ENCODE results near the gene CST9.
"Not testable (repeated sequence)": the region's sequence is repeated elsewhere in the genome, so short reads cannot be mapped to it uniquely, and the experiment has no call there.

The CST9 gene

DNA sequence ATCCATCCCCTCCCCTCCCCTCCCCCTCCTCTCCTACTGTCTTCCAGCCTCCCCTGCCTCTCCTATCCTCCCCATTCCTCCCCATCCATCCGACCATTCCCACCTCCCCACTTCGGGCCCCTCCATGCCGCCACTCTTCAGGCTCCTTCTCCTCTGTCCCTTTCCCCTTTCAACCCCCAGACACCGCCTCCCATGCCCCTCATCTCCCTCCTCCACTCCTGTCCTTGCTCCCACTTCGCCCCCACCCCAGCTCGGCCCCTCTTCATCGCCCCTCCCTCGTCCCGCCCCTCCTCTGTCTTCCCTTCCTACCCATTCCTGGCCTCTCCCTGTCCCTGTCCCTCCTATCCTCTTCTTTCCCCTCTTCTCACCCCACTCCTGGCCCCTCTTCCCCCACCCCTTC, 32.6 kb upstream of the CST9 start:
- TF ChIP-seq POLR2A (IDR thresholded peaks at IDR 0.05; ENCODE audit: low read depth, low read length) (no peak), SPI1 (IDR thresholded peaks at IDR 0.05; ENCODE audit: low read depth, low read length) (no peak), PAX5 (IDR thresholded peaks at IDR 0.05; ENCODE audit: insufficient read depth, low read length, severe bottlenecking) (no peak), POLR2AphosphoS5 (IDR thresholded peaks at IDR 0.05; ENCODE audit: low read depth, low read length) (no peak), TAF1 (IDR thresholded peaks at IDR 0.05; ENCODE audit: low read depth, low read length) (no peak), POU2F2 (IDR thresholded peaks at IDR 0.05; ENCODE audit: low read depth, low read length) (no peak)
- no peak for DNase-seq (ENCODE audit: insufficient read length, low spot score)
- FAIRE-seq, result no peak

DNA sequence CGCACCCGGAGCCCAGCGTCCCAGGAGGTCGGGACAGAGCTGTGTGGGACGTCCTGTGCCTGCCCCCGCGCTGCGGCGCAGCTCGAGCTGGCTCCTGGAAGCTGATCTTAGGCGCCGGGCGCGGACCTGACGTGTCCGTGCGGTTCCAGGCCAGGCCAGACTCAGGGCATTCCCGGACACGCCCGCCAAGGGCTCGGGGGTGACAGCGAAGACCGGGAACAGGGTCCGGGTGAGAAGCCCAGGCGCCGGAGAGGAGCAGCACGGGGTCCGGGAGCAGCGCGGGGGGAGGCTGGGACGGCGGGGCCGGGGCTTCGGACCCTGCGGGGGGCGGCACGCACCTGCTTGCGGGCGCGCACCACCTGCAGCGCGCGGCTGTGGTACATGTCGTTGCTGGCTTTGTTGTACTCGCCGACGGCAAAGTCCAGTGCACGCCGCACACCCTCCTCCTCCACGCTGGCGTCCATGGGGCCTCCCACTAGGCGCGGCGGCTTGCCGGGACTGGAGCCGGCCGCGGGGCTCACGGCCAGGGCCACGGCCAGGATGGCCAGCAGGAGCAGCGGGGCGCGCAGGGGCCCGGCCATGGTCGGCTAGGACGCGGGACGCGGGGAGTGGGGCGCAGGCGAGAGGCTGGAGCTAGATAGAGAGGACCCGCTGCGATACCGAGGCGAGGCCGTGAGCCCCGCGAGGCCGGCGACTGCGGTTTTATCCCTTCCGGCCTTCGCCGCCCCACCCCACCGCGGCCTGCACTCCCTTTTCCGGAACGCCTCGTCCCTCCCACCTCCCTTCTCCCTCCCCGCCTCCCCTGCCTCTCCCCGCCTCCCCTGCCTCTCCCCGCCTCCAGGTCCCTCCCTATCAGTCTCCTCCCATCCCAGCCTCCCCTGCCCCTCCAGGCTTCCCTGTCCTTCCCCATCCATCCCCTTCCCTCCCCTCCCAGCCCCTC, 31.8 kb upstream of the CST9 start, which contains the start of gene CST3:
Gene CST3 (minus strand): TSS at position 674 of the 940 bp plus-strand sequence. CDS start 93 bp downstream, at position 581.
- no peak for TF ChIP-seq SPI1 (IDR thresholded peaks at IDR 0.05; ENCODE audit: low read depth, low read length)
- TF ChIP-seq TAF1 (IDR thresholded peaks at IDR 0.05; ENCODE audit: low read depth, low read length), result 0 out of 2 replicates have a peak, but pooled peaks have one; percentile 32
- TF ChIP-seq POU2F2 (IDR thresholded peaks at IDR 0.05; ENCODE audit: low read depth, low read length), result no peak
- TF ChIP-seq POLR2AphosphoS5 (IDR thresholded peaks at IDR 0.05; ENCODE audit: low read depth, low read length), result peak; percentile 57; the same call in 1 of the 2 replicates
- 0 out of 2 replicates have a peak, but pooled peaks have one; percentile 46 for TF ChIP-seq POLR2A (IDR thresholded peaks at IDR 0.05; ENCODE audit: low read depth, low read length)
- TF ChIP-seq PAX5 (IDR thresholded peaks at IDR 0.05; ENCODE audit: insufficient read depth, low read length, severe bottlenecking), result no peak
- peak; percentile 86 for FAIRE-seq
- DNase-seq (ENCODE audit: insufficient read length, low spot score), result peak; percentile 80

DNA sequence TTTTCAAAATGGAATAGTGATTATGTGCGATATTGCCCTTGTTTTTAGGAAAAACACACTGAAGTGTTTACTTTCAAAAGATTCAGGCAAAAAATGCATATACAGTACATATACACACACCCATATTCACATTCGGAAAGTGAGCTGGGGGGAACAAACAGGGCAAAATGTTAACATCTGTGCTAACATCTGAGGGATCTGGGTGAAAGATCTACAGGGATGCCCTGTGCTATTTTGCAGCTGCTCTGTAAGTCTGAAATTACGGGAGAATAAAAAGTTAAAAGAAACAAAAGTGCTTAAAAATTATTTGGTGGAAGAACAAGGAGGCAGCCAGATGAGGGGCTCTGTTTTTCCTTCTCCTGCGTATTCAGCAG, 31.2 kb upstream of the CST9 start:
- DNase-seq (ENCODE audit: insufficient read length, low spot score), result no peak
- no peak for FAIRE-seq
- TF ChIP-seq SPI1 (IDR thresholded peaks at IDR 0.05; ENCODE audit: low read depth, low read length), result no peak
- TF ChIP-seq PAX5 (IDR thresholded peaks at IDR 0.05; ENCODE audit: insufficient read depth, low read length, severe bottlenecking), result no peak
- TF ChIP-seq POLR2AphosphoS5 (IDR thresholded peaks at IDR 0.05; ENCODE audit: low read depth, low read length), result no peak
- TF ChIP-seq POLR2A (IDR thresholded peaks at IDR 0.05; ENCODE audit: low read depth, low read length), result no peak
- no peak for TF ChIP-seq TAF1 (IDR thresholded peaks at IDR 0.05; ENCODE audit: low read depth, low read length)
- no peak for TF ChIP-seq POU2F2 (IDR thresholded peaks at IDR 0.05; ENCODE audit: low read depth, low read length)

GRCh38 chr20:23636182-23636907, 30.6 kb upstream of the CST9 start:
- TF ChIP-seq SPI1 (IDR thresholded peaks at IDR 0.05; ENCODE audit: low read depth, low read length) (no peak), POU2F2 (IDR thresholded peaks at IDR 0.05; ENCODE audit: low read depth, low read length) (no peak), PAX5 (IDR thresholded peaks at IDR 0.05; ENCODE audit: insufficient read depth, low read length, severe bottlenecking) (no peak)
- DNase-seq (ENCODE audit: insufficient read length, low spot score) (no peak), FAIRE-seq (peak; percentile 23)

DNA sequence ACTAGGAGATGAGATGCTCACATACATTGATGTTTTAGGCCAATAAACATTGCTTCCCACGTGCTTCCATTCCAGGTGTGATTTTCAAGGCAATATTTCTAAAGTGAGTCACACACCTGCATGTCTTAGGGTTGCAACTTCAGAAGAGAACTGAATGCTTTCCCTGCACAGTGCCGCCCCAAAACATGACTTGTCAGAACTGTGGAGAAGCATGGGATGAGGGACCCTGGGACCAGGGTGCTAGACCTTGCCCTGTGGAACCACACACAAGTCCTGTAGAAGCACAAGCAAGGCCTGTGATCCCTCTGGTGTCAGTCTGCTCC, 30.0 kb upstream of the CST9 start:
- FAIRE-seq, result peak; percentile 16
- not testable (repeated sequence) for DNase-seq (ENCODE audit: insufficient read length, low spot score)

DNA sequence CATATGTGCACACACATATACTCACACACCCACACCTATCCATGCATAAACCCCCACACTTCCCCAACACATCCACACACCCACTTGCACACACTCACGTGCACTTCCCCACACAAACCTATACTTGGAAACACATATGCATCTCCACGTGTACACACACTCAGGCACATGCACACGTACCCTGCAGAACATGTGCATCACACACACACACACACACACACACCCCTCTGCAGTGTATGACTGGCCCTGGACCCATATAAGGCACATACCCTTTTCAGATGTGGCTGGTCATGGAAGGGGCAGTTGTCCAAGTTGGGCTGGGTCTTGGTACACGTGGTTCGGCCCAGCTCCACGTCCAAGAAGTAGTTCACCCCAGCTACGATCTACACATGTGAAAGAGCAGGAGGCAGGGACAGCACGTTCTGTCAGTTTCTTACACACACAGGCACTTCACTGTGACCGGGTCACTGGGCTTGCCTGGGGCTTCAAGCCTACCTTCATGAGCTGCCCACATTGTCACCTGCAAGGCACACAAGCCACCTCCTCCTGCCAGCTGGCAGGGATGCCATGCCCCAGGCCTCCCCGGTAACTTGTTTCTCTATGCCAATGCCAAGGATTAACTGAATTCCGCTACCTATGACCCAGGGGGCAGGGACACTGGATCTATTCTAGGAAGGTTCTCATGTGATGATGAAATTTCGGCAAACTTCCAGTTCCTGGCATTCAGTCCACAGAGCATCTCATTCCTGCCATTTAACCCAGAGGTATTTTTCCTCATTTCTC, 29.5 kb upstream of the CST9 start:
- no peak for DNase-seq (ENCODE audit: insufficient read length, low spot score)
- TF ChIP-seq SPI1 (IDR thresholded peaks at IDR 0.05; ENCODE audit: low read depth, low read length), result no peak
- no peak for TF ChIP-seq POLR2A (IDR thresholded peaks at IDR 0.05; ENCODE audit: low read depth, low read length)
- no peak for TF ChIP-seq TAF1 (IDR thresholded peaks at IDR 0.05; ENCODE audit: low read depth, low read length)
- TF ChIP-seq POLR2AphosphoS5 (IDR thresholded peaks at IDR 0.05; ENCODE audit: low read depth, low read length), result no peak
- no peak for TF ChIP-seq POU2F2 (IDR thresholded peaks at IDR 0.05; ENCODE audit: low read depth, low read length)
- TF ChIP-seq PAX5 (IDR thresholded peaks at IDR 0.05; ENCODE audit: insufficient read depth, low read length, severe bottlenecking), result no peak
- FAIRE-seq, result no peak

GRCh38 chr20:23634044-23634801, 28.5 kb upstream of the CST9 start:
- no peak for FAIRE-seq
- TF ChIP-seq TAF1 (IDR thresholded peaks at IDR 0.05; ENCODE audit: low read depth, low read length), result no peak

DNA sequence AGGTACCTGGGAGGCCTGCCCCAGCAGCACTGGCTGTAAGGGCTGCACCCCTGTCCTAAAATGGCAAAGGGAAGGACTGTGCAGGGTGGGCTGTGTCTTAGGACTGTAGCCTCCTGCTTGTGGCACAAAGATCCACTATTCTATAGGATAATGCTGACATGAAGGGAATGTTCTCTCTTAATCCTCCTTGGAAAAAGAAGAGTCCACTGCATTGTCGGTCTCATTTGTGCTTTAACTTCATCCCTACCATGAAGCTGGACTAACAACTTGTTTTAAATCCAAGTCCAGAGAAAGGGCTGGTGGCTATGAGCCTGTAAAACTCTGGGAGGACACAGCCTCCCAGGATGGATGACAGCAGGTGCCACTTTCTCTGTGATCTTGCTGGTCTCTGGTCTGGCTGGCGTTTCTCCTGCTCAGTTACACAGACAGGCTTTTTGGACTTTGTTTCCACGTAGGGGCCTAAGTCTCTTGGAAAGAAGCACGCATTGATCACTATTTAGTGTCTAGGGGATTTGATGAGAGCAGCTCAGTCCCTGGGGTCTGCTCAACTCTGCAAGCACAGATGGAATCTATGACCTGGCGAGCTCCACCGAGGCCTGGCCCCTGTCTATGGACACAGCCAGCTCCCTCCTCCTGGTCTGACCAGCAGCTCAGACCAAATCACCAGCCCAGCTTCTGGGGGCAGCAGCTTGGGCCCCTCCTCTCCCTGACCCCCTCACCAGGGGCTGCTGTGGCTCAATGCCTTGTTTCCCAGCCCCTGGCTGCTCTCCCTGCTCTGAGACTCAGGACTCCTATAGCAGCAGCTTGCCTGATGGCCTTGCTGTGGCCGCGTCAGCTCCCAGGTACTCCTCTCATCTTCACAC, 27.2 kb upstream of the CST9 start:
- no peak for FAIRE-seq
- no peak for TF ChIP-seq SPI1 (IDR thresholded peaks at IDR 0.05; ENCODE audit: low read depth, low read length)
- no peak for TF ChIP-seq POU2F2 (IDR thresholded peaks at IDR 0.05; ENCODE audit: low read depth, low read length)
- no peak for TF ChIP-seq PAX5 (IDR thresholded peaks at IDR 0.05; ENCODE audit: insufficient read depth, low read length, severe bottlenecking)
- TF ChIP-seq TAF1 (IDR thresholded peaks at IDR 0.05; ENCODE audit: low read depth, low read length), result no peak
- TF ChIP-seq POLR2AphosphoS5 (IDR thresholded peaks at IDR 0.05; ENCODE audit: low read depth, low read length), result no peak
- TF ChIP-seq POLR2A (IDR thresholded peaks at IDR 0.05; ENCODE audit: low read depth, low read length), result no peak

More at GRCh38 chr20:23634044-23634801, 28.5 kb upstream of the CST9 start:
- no peak for DNase-seq (ENCODE audit: insufficient read length, low spot score)

More for the DNA sequence above, 27.2 kb upstream of the CST9 start:
- no peak for DNase-seq (ENCODE audit: insufficient read length, low spot score)
